ENCODE results near the gene NLE1. TPM values are rescaled to one million over a fixed set of nuclear protein-coding genes. Genes with fewer than 3 reads are reported as not detected.
"Not testable (repeated sequence)": the region's sequence is repeated elsewhere in the genome, so short reads cannot be mapped to it uniquely, and the experiment has no call there.

The NLE1 gene
- total RNA-seq, 1 donor from 2014 or later: 23.8 TPM

- peaks cover 7% of the 10 kb centered on the region for H3K4me1 Mint-ChIP-seq
- no peak for TF ChIP-seq CTCF (IDR thresholded peaks at IDR 0.05; ENCODE audit: unreplicated experiment)
- no peak for DNase-seq (ENCODE audit: low spot score in 2 of 2, unreplicated experiment in 2 of 2)
- H3K27me3 Mint-ChIP-seq (ENCODE audit: low read depth): peaks cover 29% of the 10 kb centered on the region
- H3K36me3 Mint-ChIP-seq: no peaks in the 10 kb centered on the region
- H3K9me3 Mint-ChIP-seq: no peaks in the 10 kb centered on the region
- H3K4me3 Mint-ChIP-seq: no peak overlapping the region
- H3K27ac Mint-ChIP-seq: no peak overlapping the region
These were observed 18.5 kb upstream of the NLE1 start for GRCh38 chr17:35160354-35161201.

GRCh38 chr17:35159940-35160339, 17.8 kb upstream of the NLE1 start:
- Mint-ChIP-seq H3K27ac (no peak overlapping the region), H3K9me3 (no peaks in the 10 kb centered on the region)

GRCh38 chr17:35155246-35155645, 13.1 kb upstream of the NLE1 start:
- H3K36me3 Mint-ChIP-seq: no peaks in the 10 kb centered on the region
- no peak overlapping the region for H3K4me3 Mint-ChIP-seq
- no peak for DNase-seq (ENCODE audit: low spot score in 2 of 2, unreplicated experiment in 2 of 2)
- TF ChIP-seq CTCF (IDR thresholded peaks at IDR 0.05; ENCODE audit: unreplicated experiment): no peak
- peaks cover 24% of the 10 kb centered on the region for H3K27me3 Mint-ChIP-seq (ENCODE audit: low read depth)
- H3K9me3 Mint-ChIP-seq: no peaks in the 10 kb centered on the region
- no peak overlapping the region for H3K27ac Mint-ChIP-seq
- H3K4me1 Mint-ChIP-seq: peaks cover 4% of the 10 kb centered on the region

More at GRCh38 chr17:35159940-35160339, 17.8 kb upstream of the NLE1 start:
- no peak for DNase-seq (ENCODE audit: low spot score in 2 of 2, unreplicated experiment in 2 of 2)
- H3K27me3 Mint-ChIP-seq (ENCODE audit: low read depth): peaks cover 29% of the 10 kb centered on the region
- H3K4me1 Mint-ChIP-seq: peaks cover 7% of the 10 kb centered on the region
- H3K36me3 Mint-ChIP-seq: no peaks in the 10 kb centered on the region
- no peak overlapping the region for H3K4me3 Mint-ChIP-seq
- TF ChIP-seq CTCF (IDR thresholded peaks at IDR 0.05; ENCODE audit: unreplicated experiment): no peak

GRCh38 chr17:35154196-35155165, 12.4 kb upstream of the NLE1 start:
- H3K9me3 Mint-ChIP-seq: no peaks in the 10 kb centered on the region
- peaks cover 24% of the 10 kb centered on the region for H3K27me3 Mint-ChIP-seq (ENCODE audit: low read depth)
- H3K36me3 Mint-ChIP-seq: no peaks in the 10 kb centered on the region
- no peaks in the 10 kb centered on the region for H3K4me1 Mint-ChIP-seq
- H3K4me3 Mint-ChIP-seq: no peak overlapping the region
- TF ChIP-seq CTCF (IDR thresholded peaks at IDR 0.05; ENCODE audit: unreplicated experiment): no peak
- no peak for DNase-seq (ENCODE audit: low spot score in 2 of 2, unreplicated experiment in 2 of 2)
- H3K27ac Mint-ChIP-seq: no peak overlapping the region

- DNase-seq (ENCODE audit: low spot score in 2 of 2, unreplicated experiment in 2 of 2): no peak
- no peak for TF ChIP-seq CTCF (IDR thresholded peaks at IDR 0.05; ENCODE audit: unreplicated experiment)
- Mint-ChIP-seq H3K4me3 (no peak overlapping the region), H3K9me3 (no peaks in the 10 kb centered on the region), H3K36me3 (no peaks in the 10 kb centered on the region), H3K27ac (no peak overlapping the region), H3K27me3 (ENCODE audit: low read depth) (peaks cover 15% of the 10 kb centered on the region), H3K4me1 (no peaks in the 10 kb centered on the region)
These were observed 10.5 kb upstream of the NLE1 start for GRCh38 chr17:35152421-35153140.

GRCh38 chr17:35151080-35151479, 9.0 kb upstream of the NLE1 start:
- not testable (repeated sequence) for H3K27ac Mint-ChIP-seq; H3K4me1 Mint-ChIP-seq; H3K36me3 Mint-ChIP-seq; H3K9me3 Mint-ChIP-seq; DNase-seq (ENCODE audit: low spot score in 2 of 2, unreplicated experiment in 2 of 2); H3K4me3 Mint-ChIP-seq
- H3K27me3 Mint-ChIP-seq (ENCODE audit: low read depth): peaks cover 17% of the 10 kb centered on the region
